HG03159 (cell line): ENCODE data around the gene SCMH1.

Source experiments
- ATAC-seq: cut with Tn5 transposase; IDR thresholded peaks from one replicate; pipeline ENCODE4 v1.9.1; 2021; ENCODE audit warnings: mild to moderate bottlenecking, moderate library complexity; ENCODE audit not compliant: unreplicated experiment

SCMH1 gene

GRCh38 chr1:40980453-40981121 lies 261.5 kb downstream of the SCMH1 start:
- peak; percentile 12 for ATAC-seq

GRCh38 chr1:40980068-40980452 lies 262.0 kb downstream of the SCMH1 start:
- peak; percentile 22 for ATAC-seq

GRCh38 chr1:40979241-40980067 lies 262.7 kb downstream of the SCMH1 start, which contains the start of gene CTPS1:
Gene CTPS1 (plus strand): TSS chr1:40979696. CDS start chr1:40983291, 3,595 bp downstream.
- ATAC-seq = peak; percentile 87

- ATAC-seq = no peak
Measured at GRCh38 chr1:40978886-40979240, 263.2 kb downstream of the SCMH1 start.

GRCh38 chr1:40977716-40978115 lies 264.4 kb downstream of the SCMH1 start:
- ATAC-seq = no peak
